GM18520 (cell line): ENCODE data around the gene MVB12B.
A peak's percentile ranks its signal among the peaks of the same experiment; 100 is the strongest.

Experiments
- ATAC-seq: cut with Tn5 transposase; IDR thresholded peaks from one replicate; pipeline ENCODE4 v1.9.1; 2021; ENCODE audit not compliant: unreplicated experiment

MVB12B gene

GRCh38 chr9:126401581-126401980, 75.0 kb downstream of the MVB12B start:
- no peak for ATAC-seq

- ATAC-seq: no peak
These were observed 76.8 kb downstream of the MVB12B start for GRCh38 chr9:126403397-126403796.

- ATAC-seq: no peak
These were observed 77.8 kb downstream of the MVB12B start for GRCh38 chr9:126404459-126404858.

- ATAC-seq: no peak
These were observed 79.5 kb downstream of the MVB12B start for GRCh38 chr9:126406075-126406667.

- ATAC-seq: no peak
These were observed 80.7 kb downstream of the MVB12B start for GRCh38 chr9:126407114-126407870.

- no peak for ATAC-seq
These were observed 81.4 kb downstream of the MVB12B start for GRCh38 chr9:126408004-126408403.

GRCh38 chr9:126410229-126410628, 83.6 kb downstream of the MVB12B start:
- no peak for ATAC-seq

- peak; percentile 60 for ATAC-seq
These were observed 84.8 kb downstream of the MVB12B start for GRCh38 chr9:126411225-126411947.

- ATAC-seq: no peak
These were observed 85.3 kb downstream of the MVB12B start for GRCh38 chr9:126411948-126412284.

- ATAC-seq: no peak
These were observed 86.3 kb downstream of the MVB12B start for GRCh38 chr9:126412905-126413304.

GRCh38 chr9:126413391-126414068, 86.9 kb downstream of the MVB12B start:
- no peak for ATAC-seq

GRCh38 chr9:126415741-126416370, 89.2 kb downstream of the MVB12B start:
- ATAC-seq: no peak

- no peak for ATAC-seq
These were observed 90.4 kb downstream of the MVB12B start for GRCh38 chr9:126417043-126417442.

GRCh38 chr9:126417684-126418083, 91.1 kb downstream of the MVB12B start:
- ATAC-seq: no peak

GRCh38 chr9:126418608-126419007, 92.0 kb downstream of the MVB12B start:
- ATAC-seq: no peak

GRCh38 chr9:126419475-126419874, 92.8 kb downstream of the MVB12B start:
- ATAC-seq: no peak

- no peak for ATAC-seq
These were observed 93.5 kb downstream of the MVB12B start for GRCh38 chr9:126420135-126420534.

GRCh38 chr9:126420643-126421564, 94.3 kb downstream of the MVB12B start:
- ATAC-seq: no peak

- ATAC-seq: no peak
These were observed 95.2 kb downstream of the MVB12B start for GRCh38 chr9:126421567-126422428.
